Measurements from ENCODE around the gene ACO2. TPM values are rescaled to one million over a fixed set of nuclear protein-coding genes. Genes with fewer than 3 reads are reported as not detected.

ACO2 gene
- total RNA-seq, 2 experiments from 2014 or later, result 96.5 to 97.7 TPM

- Mint-ChIP-seq H3K4me3 (no peak overlapping the region), H3K4me1 (ENCODE audit: low read depth) (no peaks in the 10 kb centered on the region), H3K27ac (no peak overlapping the region), H3K9me3 (no peaks in the 10 kb centered on the region), H3K36me3 (ENCODE audit: low read depth) (peaks cover 10% of the 10 kb centered on the region), H3K27me3 (no peaks in the 10 kb centered on the region)
- intact Hi-C loops (cut with micrococcal nuclease), result no loop called here
- DNase-seq (no peak), ATAC-seq (no peak)
- POLR2A ChIA-PET, result interaction anchor here (0.6 to 2.4 kb wide), 2 partner anchors 18 to 96 kb away, joined by 3 to 8 read pairs; no protein-coding TSS in a partner anchor
- CTCF ChIA-PET, result interaction anchor here (1.0 to 4.5 kb wide), 8 partner anchors 9 to 97 kb away, joined by 3 to 48 read pairs (median 4); no protein-coding TSS in a partner anchor
- no peak for TF ChIP-seq CTCF (IDR thresholded peaks at IDR 0.05)
These were observed 30.8 kb downstream of the ACO2 start for GRCh38 chr22:41499624-41500280.

- DNase-seq (no peak), ATAC-seq (no peak)
- no peaks in the 10 kb centered on the region for H3K4me1 Mint-ChIP-seq (ENCODE audit: low read depth)
- ChIA-PET POLR2A (interaction anchor here (2.4 kb wide), 1 partner anchor 96 kb away, joined by 8 read pairs; no protein-coding TSS in a partner anchor), CTCF (interaction anchor here (0.9 to 4.5 kb wide), 6 partner anchors 10 to 97 kb away, joined by 3 to 48 read pairs (median 4); no protein-coding TSS in a partner anchor)
- H3K4me3 Mint-ChIP-seq, result no peak overlapping the region
- no peak for TF ChIP-seq CTCF (IDR thresholded peaks at IDR 0.05)
- H3K27me3 Mint-ChIP-seq, result no peaks in the 10 kb centered on the region
- H3K36me3 Mint-ChIP-seq (ENCODE audit: low read depth), result peaks cover 10% of the 10 kb centered on the region
- no peak overlapping the region for H3K27ac Mint-ChIP-seq
- no peaks in the 10 kb centered on the region for H3K9me3 Mint-ChIP-seq
- intact Hi-C loops (cut with micrococcal nuclease), result no loop called here
These were observed 31.4 kb downstream of the ACO2 start for GRCh38 chr22:41500303-41500702.

GRCh38 chr22:41501209-41501608 lies 32.3 kb downstream of the ACO2 start:
- peak; percentile 43 for TF ChIP-seq CTCF (IDR thresholded peaks at IDR 0.05)
- H3K9me3 Mint-ChIP-seq, result no peaks in the 10 kb centered on the region
- no peaks in the 10 kb centered on the region for H3K4me1 Mint-ChIP-seq (ENCODE audit: low read depth)
- CTCF ChIA-PET, result interaction anchor here (0.9 to 4.5 kb wide), 7 partner anchors 11 to 98 kb away, joined by 3 to 48 read pairs (median 4); no protein-coding TSS in a partner anchor
- no peak overlapping the region for H3K4me3 Mint-ChIP-seq
- H3K27ac Mint-ChIP-seq, result no peak overlapping the region
- H3K27me3 Mint-ChIP-seq, result no peaks in the 10 kb centered on the region
- DNase-seq (peak; percentile 46), ATAC-seq (peak; percentile 85)
- POLR2A ChIA-PET, result interaction anchor here (0.6 to 2.4 kb wide), 2 partner anchors 71 to 97 kb away, joined by 4 to 8 read pairs; no protein-coding TSS in a partner anchor
- H3K36me3 Mint-ChIP-seq (ENCODE audit: low read depth), result peaks cover 13% of the 10 kb centered on the region
- intact Hi-C loops (cut with micrococcal nuclease), result no loop called here

GRCh38 chr22:41504397-41504796 lies 35.5 kb downstream of the ACO2 start:
- Mint-ChIP-seq H3K27me3 (no peaks in the 10 kb centered on the region), H3K9me3 (no peaks in the 10 kb centered on the region), H3K4me1 (ENCODE audit: low read depth) (no peaks in the 10 kb centered on the region), H3K36me3 (ENCODE audit: low read depth) (peaks cover 13% of the 10 kb centered on the region), H3K4me3 (no peak overlapping the region), H3K27ac (no peak overlapping the region)
- ATAC-seq (no peak), DNase-seq (no peak)
- intact Hi-C loops (cut with micrococcal nuclease), result no loop called here
- TF ChIP-seq CTCF (IDR thresholded peaks at IDR 0.05), result no peak
- POLR2A ChIA-PET, result interaction anchor here (0.6 kb wide), 1 partner anchor 102 kb away, joined by 3 read pairs; no protein-coding TSS in a partner anchor
- CTCF ChIA-PET, result interaction anchor here (1.1 to 3.9 kb wide), 4 partner anchors 13 to 101 kb away, joined by 3 to 21 read pairs (median 4); no protein-coding TSS in a partner anchor

GRCh38 chr22:41504816-41505215 lies 35.9 kb downstream of the ACO2 start:
- Mint-ChIP-seq H3K4me3 (no peak overlapping the region), H3K4me1 (ENCODE audit: low read depth) (no peaks in the 10 kb centered on the region), H3K27me3 (no peaks in the 10 kb centered on the region), H3K36me3 (ENCODE audit: low read depth) (peaks cover 13% of the 10 kb centered on the region), H3K27ac (no peak overlapping the region), H3K9me3 (no peaks in the 10 kb centered on the region)
- ATAC-seq (no peak), DNase-seq (no peak)
- intact Hi-C loops (cut with micrococcal nuclease), result no loop called here
- POLR2A ChIA-PET, result no interaction called here
- no peak for TF ChIP-seq CTCF (IDR thresholded peaks at IDR 0.05)
- CTCF ChIA-PET, result interaction anchor here (1.1 to 3.9 kb wide), 4 partner anchors 12 to 101 kb away, joined by 4 to 21 read pairs (median 4); no protein-coding TSS in a partner anchor
